Heart right ventricle (tissue), 16 donors: ENCODE data around the gene OR2K2. TPM values are rescaled to one million over a fixed set of nuclear protein-coding genes. Genes with fewer than 3 reads are reported as not detected.
"Not testable (repeated sequence)": the region's sequence is repeated elsewhere in the genome, so short reads cannot be mapped to it uniquely, and the experiment has no call there.

ENCODE experiments used
- ATAC-seq, 8 donors: fragments of 200-7000 bp; cut with Tn5 transposase; one replicate each; pipeline ENCODE4 v1.9.1; 2020; ENCODE audit warnings: mild to moderate bottlenecking in 8 of 8, moderate library complexity in 8 of 8, moderate number of reproducible peaks in 1 of 8
- DNase-seq, 2 donors: peaks; one replicate each; pipeline ENCODE4 v3.0.0-alpha.2; 2020
- H3K27ac ChIP-seq, 10 donors: fragments of 200-600 bp; sonication (generic) in 2 of 10; one replicate each; pipeline versions ENCODE4 v1.5.0 to v1.8.0; 2020 to 2022; ENCODE audit warnings: mild to moderate bottlenecking in 3 of 10
- H3K27me3 ChIP-seq, 7 donors: fragments of 200-600 bp; one replicate each; pipeline ENCODE4 v1.8.0; 2021 to 2022; ENCODE audit warnings: mild to moderate bottlenecking in 2 of 7
- H3K36me3 ChIP-seq, 9 donors: fragments of 200-600 bp; sonication (generic) in 1 of 9; one replicate each; pipeline versions ENCODE4 v1.5.0 to v1.8.0; 2020 to 2022; ENCODE audit warnings: mild to moderate bottlenecking in 2 of 9
- H3K4me1 ChIP-seq, 9 donors: fragments of 200-600 bp; sonication (generic) in 1 of 9; one replicate each; pipeline versions ENCODE4 v1.5.0 to v1.8.0; 2020 to 2022; ENCODE audit warnings: mild to moderate bottlenecking in 4 of 9
- H3K4me3 ChIP-seq, 10 donors: fragments of 200-600 bp; sonication (generic) in 2 of 10; one replicate each; pipeline versions ENCODE4 v1.5.0 to v1.8.0; 2020 to 2022; ENCODE audit warnings: mild to moderate bottlenecking in 7 of 10, moderate library complexity in 2 of 10
- H3K9me3 ChIP-seq, 11 donors: fragments of 200-600 bp in 10 of 11; sonication (generic) in 2 of 11; one replicate each; pipeline versions ENCODE4 v1.5.0 to v1.8.0; 2013 to 2022; ENCODE audit warnings: mild to moderate bottlenecking in 2 of 11, control low read depth in 1 of 11, moderate library complexity in 1 of 11
- CTCF ChIP-seq, 9 donors: fragments of 200-600 bp; sonication (generic) in 2 of 9; IDR thresholded peaks; one replicate each; pipeline versions ENCODE4 v1.5.0 to v1.8.0; 2021 to 2022; ENCODE audit warnings: antibody characterized with exemption in 9 of 9, mild to moderate bottlenecking in 5 of 9, moderate library complexity in 1 of 9
- WGBS, 2 donors: extraction: QIAGEN DNeasy Blood & Tissue Kit; methylation state at CpG; one replicate each; pipeline ENCODE4 v1.1.7; 2013; ENCODE audit warnings: inconsistent platforms in 1 of 2; 5-methylcytosine and 5-hydroxymethylcytosine counted together
- intact Hi-C, 10 donors: fragments of 100-400 bp; cut with DNase I; formaldehyde crosslinking; loops; one replicate each; pipeline versions ENCODE4 v1.11.1 to v1.14.2; 2022
- polyA plus RNA-seq, 2 donors: library from polyadenylated mRNA; stranded (reverse); fragments of 200-250 nt; gene quantifications; one replicate each; pipeline ENCODE4 v1.2.3, GENCODE V29; 2013
- total RNA-seq, 10 donors: library from RNA; stranded (reverse); fragmentation: NEBNext Ultra II Directional in 3 of 10; extraction: Animal tissue kit (Norgen Biotek cat#: 25700) in 3 of 10; gene quantifications; one replicate each; pipeline versions ENCODE4 v1.2.1 to v1.2.4, GENCODE V29; 2021 to 2023
- donor health status: Arrhythmogenic right ventricular cardiomyopathy.
- donor health status: ischemic (EF 13 %, LVEDD 7.1; RV severe dilation, severe dysfunction).
- donor health status: healthy with polysubstance abuse.
- donor health status: DM: no; HTN: yes; CAD: no.
- donor health status: DM: no; HTN: no; CAD: no.
- donor health status: ischemic (EF 25% LVEDD 6.9; RV normal size, moderate dysfunction).
- donor health status: ischemic (EF 25% LVEDD 5.7; RV mildly dilated, moderate dysfunction).
- donor health status: healthy.
- donor health status: DM: yes; HTN: yes; CAD: no.
- donor health status: Ischemic cardiomyopathy.
- donor health status: ischemic (EF 35%, LVEDD 5.7; RV mildly dilated, moderate dysfunction).
- donor health status: nonischemic (EF 11% LVEDD 7.7; RV severe dilation, severe dysfunction).
- donor health status: DM: yes; HTN: yes; CAD: no.
- donor health status: PGD.
- donor health status: ischemic (EF 29% LVEDD 5.4; RV normal size, mild dysfunction).
- donor health status: nonischemic (EF 23%, LVEDD 6.1; RV moderate dilation, normal function).

Gene OR2K2
- total and polyA plus RNA-seq, 12 donors, result 0.07 to 0.37 (median 0.21) TPM; not detected in 9

- H3K4me1 ChIP-seq, result peaks cover 0 to 7% (median 0%) of the 10 kb centered on the region in 9 donors
- no peak for TF ChIP-seq CTCF (IDR thresholded peaks at IDR 0.05)
- H3K4me3 ChIP-seq, result no peak overlapping the region
- DNase-seq (no peak), ATAC-seq (no peak)
- H3K36me3 ChIP-seq, result no peaks in the 10 kb centered on the region
- H3K9me3 ChIP-seq, result peaks cover 0 to 9% (median 0%) of the 10 kb centered on the region in 11 donors
- H3K27ac ChIP-seq, result peak overlapping the region in 1 of 10 donors; percentile 51
- H3K27me3 ChIP-seq, result peaks cover 0 to 8% (median 6%) of the 10 kb centered on the region in 7 donors
- intact Hi-C loops, result loop anchor here in 2 of 10 donors (2.0 to 10.0 kb wide), 2 partner anchors 663 to 665 kb away; no protein-coding TSS in a partner anchor
- WGBS, 2 donors, result 82 to 93% methylated on average over 4 of the region's 4 CpGs
These were observed 29.8 kb downstream of the OR2K2 start for GRCh38 chr9:111300140-111300735.

GRCh38 chr9:111299599-111299966 is 30.4 kb downstream of the OR2K2 start:
- TF ChIP-seq CTCF (IDR thresholded peaks at IDR 0.05), result peak in 1 of 9 donors; percentile 13
- DNase-seq, H3K27me3 ChIP-seq, H3K36me3 ChIP-seq, H3K9me3 ChIP-seq, H3K4me1 ChIP-seq: not testable (repeated sequence)
- ATAC-seq, result peak in 1 of 8 donors; percentile 8
- Histone ChIP-seq H3K27ac (peak overlapping the region in 6 of 10 donors; percentile 0 to 51 (median 28)), H3K4me3 (peak overlapping the region in 3 of 10 donors; percentile 9 to 25 (median 21))
- WGBS, 2 donors, result 44 to 49% methylated on average over 4 of the region's 4 CpGs
- intact Hi-C loops, result loop anchor here in 9 of 10 donors (1.0 to 10.0 kb wide), 6 partner anchors 137 to 662 kb away; partner anchors contain the start of gene LPAR1 (in 3 of the 9)

GRCh38 chr9:111298731-111299598 is 31.1 kb downstream of the OR2K2 start:
- peak; percentile 73 to 83 (median 78) for TF ChIP-seq CTCF (IDR thresholded peaks at IDR 0.05)
- Histone ChIP-seq H3K27ac (peak overlapping the region in 6 of 10 donors; percentile 0 to 51 (median 26)), H3K4me3 (peak overlapping the region in 3 of 10 donors; percentile 9 to 25 (median 21)), H3K9me3 (peaks cover 0 to 9% (median 0%) of the 10 kb centered on the region in 11 donors), H3K4me1 (peaks cover 0 to 7% (median 0%) of the 10 kb centered on the region in 9 donors), H3K27me3 (peaks cover 0 to 8% (median 6%) of the 10 kb centered on the region in 7 donors), H3K36me3 (no peaks in the 10 kb centered on the region)
- intact Hi-C loops, result loop anchor here in 9 of 10 donors (1.0 to 10.0 kb wide), 6 partner anchors 137 to 662 kb away; partner anchors contain the start of gene LPAR1 (in 3 of the 9)
- ATAC-seq, result peak in 7 of 8 donors; percentile 78 to 90 (median 80)
- 14 to 15% methylated on average over 6 of the region's 6 CpGs for WGBS, 2 donors
- DNase-seq, result peak; percentile 31 to 39

GRCh38 chr9:111298111-111298510 is 31.9 kb downstream of the OR2K2 start:
- DNase-seq (no peak), ATAC-seq (no peak)
- Histone ChIP-seq H3K27me3 (peaks cover 0 to 8% (median 6%) of the 10 kb centered on the region in 7 donors), H3K4me3 (no peak overlapping the region), H3K4me1 (peaks cover 0 to 7% (median 0%) of the 10 kb centered on the region in 9 donors), H3K36me3 (no peaks in the 10 kb centered on the region), H3K9me3 (peaks cover 0 to 9% (median 0%) of the 10 kb centered on the region in 11 donors), H3K27ac (no peak overlapping the region)
- TF ChIP-seq CTCF (IDR thresholded peaks at IDR 0.05), result no peak
- intact Hi-C loops, result loop anchor here in 9 of 10 donors (2.0 to 10.0 kb wide), 5 partner anchors 136 to 661 kb away; partner anchors contain the start of gene LPAR1 (in 3 of the 9)
- 77 to 82% methylated on average over 6 of the region's 6 CpGs for WGBS, 2 donors
